HepG2 (cell line): Measurements from ENCODE around the gene CRKL. TPM values are rescaled to one million over a fixed set of nuclear protein-coding genes. Genes with fewer than 3 reads are reported as not detected.

Source experiments
- ARID2 ChIP-seq: sonication (generic); formaldehyde crosslinking; IDR thresholded peaks from 2 replicates; pipeline ENCODE4 v1.8.1; 2022; ENCODE audit warnings: mild to moderate bottlenecking, missing genetic modification reagents, borderline replicate concordance
- CREM ChIP-seq, 2 experiments: sonication (generic) in 1 of 2; formaldehyde crosslinking in 1 of 2; IDR thresholded peaks; 2 replicates each; pipeline versions ENCODE4 v1.4.0 to v1.6.1; 2016 to 2020; ENCODE audit warnings: antibody characterized with exemption in 1 of 2, mild to moderate bottlenecking in 1 of 2, missing genetic modification reagents in 1 of 2
- HDAC2 ChIP-seq: sonication (generic); formaldehyde crosslinking; IDR thresholded peaks from 2 replicates; pipeline ENCODE4 v1.4.0; 2020; ENCODE audit warnings: missing genetic modification reagents
- MED8 ChIP-seq: sonication (generic); formaldehyde crosslinking; IDR thresholded peaks from 2 replicates; pipeline ENCODE4 v1.8.1; 2023; ENCODE audit warnings: mild to moderate bottlenecking, missing genetic modification reagents; ENCODE audit not compliant: insufficient replicate concordance
- MLLT10 ChIP-seq: sonication (generic); formaldehyde crosslinking; IDR thresholded peaks from 2 replicates; pipeline ENCODE4 v1.4.0; 2020; ENCODE audit warnings: missing genetic modification reagents
- NFIC ChIP-seq: IDR thresholded peaks from 2 replicates; pipeline ENCODE4 v1.6.1; 2012; ENCODE audit warnings: mild to moderate bottlenecking, low read length, inconsistent platforms
- PHF21A ChIP-seq: sonication (generic); formaldehyde crosslinking; IDR thresholded peaks from 2 replicates; pipeline ENCODE4 v1.5.0; 2020; ENCODE audit warnings: mild to moderate bottlenecking, missing genetic modification reagents
- RERE ChIP-seq: IDR thresholded peaks from 2 replicates; pipeline ENCODE4 v1.6.1; 2016; ENCODE audit warnings: low read depth, missing genetic modification reagents, missing compliant biosample characterization
- RNF219 ChIP-seq: sonication (generic); formaldehyde crosslinking; IDR thresholded peaks from 2 replicates; pipeline ENCODE4 v1.5.0; 2020; ENCODE audit warnings: mild to moderate bottlenecking, missing genetic modification reagents
- SMARCE1 ChIP-seq: fragments of 450-650 bp; IDR thresholded peaks from 2 replicates; pipeline ENCODE4 v1.6.1; 2017; ENCODE audit warnings: borderline replicate concordance
- TCF12 ChIP-seq, 2 experiments: fragments of 450-650 bp in 1 of 2; sonication (generic) in 1 of 2; formaldehyde crosslinking in 1 of 2; IDR thresholded peaks; 2 replicates each; pipeline versions ENCODE4 v1.6.1 to v1.8.0; 2017 to 2022; ENCODE audit warnings: antibody characterized with exemption in 1 of 2, mild to moderate bottlenecking in 1 of 2, missing genetic modification reagents in 1 of 2, moderate library complexity in 1 of 2
- ZBTB46 ChIP-seq: sonication (generic); formaldehyde crosslinking; IDR thresholded peaks from 2 replicates; pipeline ENCODE4 v1.4.0; 2020; ENCODE audit warnings: mild to moderate bottlenecking, missing genetic modification reagents, borderline replicate concordance
- ZFP36L1 ChIP-seq: sonication (generic); formaldehyde crosslinking; IDR thresholded peaks from 2 replicates; pipeline ENCODE4 v1.8.0; 2022; ENCODE audit warnings: mild to moderate bottlenecking, missing genetic modification reagents, moderate library complexity
- ZNF549 ChIP-seq: sonication (generic); formaldehyde crosslinking; IDR thresholded peaks from 2 replicates; pipeline ENCODE4 v1.5.0; 2020; ENCODE audit warnings: missing genetic modification reagents
- ZNF660 ChIP-seq: sonication (generic); formaldehyde crosslinking; IDR thresholded peaks from 2 replicates; pipeline ENCODE4 v1.5.1; 2020; ENCODE audit warnings: mild to moderate bottlenecking, low read depth, missing genetic modification reagents, borderline replicate concordance
- polyA plus RNA-seq, 8 experiments: library from polyadenylated mRNA; depleted of rRNA in 3 of 8; stranded (reverse) in 7 of 8; unstranded in 1 of 8; fragments of >200 nt; fragmentation: Illumina TruSeq in 4 of 8; extraction: Trizol in 4 of 8; gene quantifications; 2 replicates each; pipeline versions ENCODE4 v1.2.1 to v1.2.3, GENCODE V29; 2011 to 2016; ENCODE audit warnings: low read depth in 4 of 8, missing spikeins in 1 of 8, mixed read lengths in 1 of 8; ENCODE audit not compliant: insufficient read depth in 1 of 8
- total RNA-seq, 5 experiments: library from RNA; depleted of rRNA; stranded (reverse); fragments of >200 nt; fragmentation: Illumina TruSeq; extraction: Trizol; gene quantifications; 2 replicates each; pipeline ENCODE4 v1.2.3, GENCODE V29; 2016; ENCODE audit warnings: low read depth in 1 of 5

Gene CRKL
- total and polyA plus RNA-seq, 2 of the 13 experiments (the other 11 are each of a cell fraction or from before 2014, with no cell fraction given) = 37.4 to 60.6 TPM

GRCh38 chr22:20952544-20953341, 35.5 kb downstream of the CRKL start (continued):
- TF ChIP-seq RERE (CRISPR knock-in tag) = no peak
- no peak for TF ChIP-seq ZFP36L1 (CRISPR knock-in tag)
- no peak for TF ChIP-seq ARID2 (CRISPR knock-in tag)
- TF ChIP-seq NFIC = no peak
- TF ChIP-seq ZNF549 (CRISPR knock-in tag) = no peak
- no peak for TF ChIP-seq MLLT10 (CRISPR knock-in tag)
- TF ChIP-seq HDAC2 (CRISPR knock-in tag) = peak; percentile 46; the same call in 1 of the 2 replicates
- no peak for TF ChIP-seq RNF219
- TF ChIP-seq CREM (IDR thresholded peaks at IDR 0.05) = peak; percentile 14; the same call in 1 of the 2 replicates
- TF ChIP-seq CREM (CRISPR knock-in tag; IDR thresholded peaks at IDR 0.05) = no peak
- TF ChIP-seq MED8 (CRISPR knock-in tag) = no peak
- no peak for TF ChIP-seq ZNF660 (CRISPR knock-in tag)
- TF ChIP-seq PHF21A (CRISPR knock-in tag) = no peak
- TF ChIP-seq SMARCE1 = no peak
- no peak for TF ChIP-seq TCF12 (IDR thresholded peaks at IDR 0.05)
- 0 out of 2 replicates have a peak, but pooled peaks have one; percentile 37 for TF ChIP-seq TCF12 (CRISPR knock-in tag; IDR thresholded peaks at IDR 0.05)
- TF ChIP-seq ZBTB46 (CRISPR knock-in tag) = no peak
